Measurements from ENCODE around the gene IL15RA.
"Not testable (repeated sequence)": the region's sequence is repeated elsewhere in the genome, so short reads cannot be mapped to it uniquely, and the experiment has no call there.

The IL15RA gene

GRCh38 chr10:5970066-5970465 lies 7.3 kb downstream of the IL15RA start:
- no peak for DNase-seq (ENCODE audit: low read depth, low spot score)

- no peak for DNase-seq (ENCODE audit: low read depth, low spot score)
Measured at GRCh38 chr10:5968681-5969453, 8.5 kb downstream of the IL15RA start.

- DNase-seq (ENCODE audit: low read depth, low spot score): no peak
Measured at GRCh38 chr10:5968037-5968680, 9.2 kb downstream of the IL15RA start.

DNA sequence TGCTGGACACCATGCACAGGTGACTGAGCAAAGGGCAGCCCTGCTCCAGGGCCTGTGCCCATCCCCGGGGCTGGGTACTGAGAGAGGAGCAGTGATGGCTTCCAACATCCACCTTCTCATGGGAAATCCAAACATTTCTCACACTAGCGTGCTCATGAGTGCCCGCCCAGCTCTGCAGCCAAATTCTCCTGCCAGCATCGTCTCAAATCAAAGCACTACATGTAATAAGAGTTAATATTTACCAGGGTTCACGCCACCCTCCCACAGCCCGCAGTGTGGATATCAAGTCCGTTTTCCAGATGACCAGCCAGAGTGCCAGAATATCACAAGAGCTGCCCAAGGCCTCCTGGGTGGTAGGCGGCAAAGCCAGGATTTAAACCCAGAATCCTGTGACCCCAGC lies 12.1 kb downstream of the IL15RA start:
- no peak for DNase-seq (ENCODE audit: low read depth, low spot score)

DNA sequence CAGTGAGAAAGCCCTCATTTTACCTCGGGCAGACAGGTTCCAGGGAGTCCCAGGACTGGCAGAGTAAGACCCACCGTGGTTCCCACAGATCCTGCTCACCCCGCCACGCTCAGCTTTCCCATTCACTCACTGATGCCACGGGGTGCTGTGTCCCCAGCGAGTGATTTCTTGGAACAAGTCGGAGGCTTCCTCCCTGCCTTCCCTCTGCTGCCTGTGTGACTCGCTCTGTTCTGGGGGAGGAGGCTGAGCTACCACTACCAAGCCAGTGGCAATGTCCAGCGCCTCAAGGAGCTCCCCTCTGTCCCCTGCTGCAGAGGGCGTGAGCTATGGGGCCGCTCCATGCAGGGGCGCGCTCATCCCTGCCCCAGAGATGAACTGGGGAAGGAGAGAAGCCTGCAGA lies 12.6 kb downstream of the IL15RA start:
- DNase-seq (ENCODE audit: low read depth, low spot score): no peak

- DNase-seq (ENCODE audit: low read depth, low spot score): no peak
Measured at GRCh38 chr10:5963591-5963990, 13.8 kb downstream of the IL15RA start.

DNA sequence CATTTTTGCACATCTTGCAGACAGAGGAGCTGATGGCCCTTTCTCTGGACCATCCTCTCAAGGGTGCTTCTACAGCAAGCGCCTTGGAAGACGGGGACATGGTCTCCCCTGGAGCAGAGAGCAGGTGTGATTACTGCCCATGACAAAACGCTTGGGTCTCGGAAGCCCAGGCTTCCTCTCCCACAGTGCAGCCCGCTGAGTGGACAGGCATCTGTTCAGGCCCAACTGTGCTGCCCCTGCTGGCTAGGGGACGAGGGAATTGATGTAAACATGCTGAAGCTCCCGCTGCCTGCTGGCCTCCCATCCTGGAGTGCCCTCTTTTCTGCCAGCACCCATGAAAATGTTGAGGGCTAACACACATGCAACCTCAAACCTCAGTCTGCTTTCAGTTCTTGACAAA lies 14.3 kb downstream of the IL15RA start:
- DNase-seq (ENCODE audit: low read depth, low spot score): no peak

GRCh38 chr10:5962358-5962940 lies 14.9 kb downstream of the IL15RA start:
- not testable (repeated sequence) for DNase-seq (ENCODE audit: low read depth, low spot score)

DNA sequence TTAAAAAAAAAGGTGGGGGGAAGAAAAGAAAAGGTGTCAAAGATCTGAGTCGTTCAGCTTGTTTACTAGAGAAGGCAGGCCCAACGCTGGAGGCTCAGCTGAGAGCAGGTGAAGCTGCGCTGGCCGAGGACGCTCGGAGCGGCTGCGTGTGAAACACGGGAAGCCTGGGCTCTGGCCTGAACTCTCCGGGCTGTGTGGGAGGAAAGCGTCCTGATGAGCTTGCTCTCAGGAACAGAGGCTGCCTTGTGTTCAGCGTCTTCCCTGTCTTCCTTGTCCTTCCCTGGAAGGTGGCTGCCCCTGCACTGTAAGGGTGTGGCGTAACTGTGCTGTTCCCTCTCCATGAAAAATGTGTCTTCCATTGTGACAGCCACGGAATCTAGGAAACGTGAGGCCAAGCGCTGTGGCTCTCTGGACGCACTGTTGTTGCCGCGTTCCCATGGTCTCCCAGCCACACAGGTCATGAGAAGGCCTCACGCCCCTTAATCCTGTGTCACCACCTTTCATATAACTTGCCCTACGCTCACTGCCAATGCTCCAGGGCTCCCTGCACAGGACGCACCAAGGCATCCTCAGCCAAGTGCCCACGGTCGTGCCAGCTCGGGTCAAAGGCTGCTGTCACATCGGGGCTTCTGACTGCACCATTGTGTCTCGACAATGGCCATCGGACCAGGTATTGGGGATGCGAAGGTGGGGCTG lies 15.8 kb downstream of the IL15RA start:
- DNase-seq (ENCODE audit: low read depth, low spot score): no peak

DNA sequence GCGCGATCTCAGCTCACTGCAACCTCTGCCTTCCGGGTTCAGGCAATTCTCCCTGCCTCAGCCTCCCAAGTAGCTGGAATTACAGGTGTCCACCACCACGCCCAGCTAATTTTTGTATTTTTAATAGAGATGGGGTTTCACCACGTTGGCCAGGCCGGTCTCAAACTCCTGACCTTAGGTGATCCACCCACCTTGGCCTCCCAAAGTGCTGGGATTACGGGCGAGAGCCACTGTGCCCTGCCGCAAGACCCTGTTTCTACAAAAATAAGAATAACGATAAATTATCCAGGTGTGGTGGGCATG lies 16.4 kb downstream of the IL15RA start:
- DNase-seq (ENCODE audit: low read depth, low spot score): not testable (repeated sequence)

- DNase-seq (ENCODE audit: low read depth, low spot score): peak; percentile 64
Measured at GRCh38 chr10:5960070-5960972, 17.0 kb downstream of the IL15RA start.

DNA sequence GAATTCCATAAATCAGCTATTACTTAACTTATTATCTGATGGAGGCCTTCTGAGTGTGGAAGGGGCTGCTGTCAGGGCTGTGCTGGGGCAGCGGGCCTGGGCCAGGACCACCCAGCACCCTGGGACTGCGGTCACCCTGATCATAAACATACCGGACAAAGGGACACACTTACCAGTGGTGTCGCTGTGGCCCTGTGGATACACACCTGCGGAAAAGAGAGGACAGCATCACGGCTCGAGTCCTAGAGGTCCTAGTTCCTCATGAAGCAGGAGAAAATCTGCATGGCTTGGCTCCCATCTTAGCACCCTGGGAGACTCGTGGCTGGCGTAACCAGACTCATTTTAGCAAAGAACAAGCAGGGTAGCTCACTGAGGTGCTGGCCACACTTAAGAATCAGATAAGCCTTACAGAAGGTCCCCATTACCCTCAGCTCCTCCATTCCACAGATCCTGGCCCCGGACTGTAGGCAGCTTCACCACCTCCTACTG lies 17.7 kb downstream of the IL15RA start:
- no peak for DNase-seq (ENCODE audit: low read depth, low spot score)

- no peak for DNase-seq (ENCODE audit: low read depth, low spot score)
Measured at GRCh38 chr10:5959142-5959541, 18.2 kb downstream of the IL15RA start.

DNA sequence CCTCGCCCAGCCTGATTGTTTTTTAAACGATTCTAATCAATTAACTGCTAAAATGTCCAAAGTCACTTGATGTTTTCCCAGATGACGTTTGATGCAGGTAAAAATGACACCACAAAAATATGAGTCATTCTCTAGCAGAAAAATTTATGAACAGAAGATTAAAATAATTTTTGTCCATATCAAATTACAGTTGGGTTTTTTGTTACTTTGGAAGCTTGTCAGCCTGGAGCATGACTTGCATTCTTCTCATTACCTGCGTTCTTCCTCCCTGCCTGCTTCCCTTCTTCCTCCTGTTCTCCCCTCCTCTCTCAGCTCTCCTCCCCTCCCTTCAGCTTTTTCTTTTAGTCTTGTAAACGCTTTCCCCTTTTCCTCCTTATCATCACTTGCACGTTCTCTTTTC lies 18.7 kb downstream of the IL15RA start:
- no peak for DNase-seq (ENCODE audit: low read depth, low spot score)

DNA sequence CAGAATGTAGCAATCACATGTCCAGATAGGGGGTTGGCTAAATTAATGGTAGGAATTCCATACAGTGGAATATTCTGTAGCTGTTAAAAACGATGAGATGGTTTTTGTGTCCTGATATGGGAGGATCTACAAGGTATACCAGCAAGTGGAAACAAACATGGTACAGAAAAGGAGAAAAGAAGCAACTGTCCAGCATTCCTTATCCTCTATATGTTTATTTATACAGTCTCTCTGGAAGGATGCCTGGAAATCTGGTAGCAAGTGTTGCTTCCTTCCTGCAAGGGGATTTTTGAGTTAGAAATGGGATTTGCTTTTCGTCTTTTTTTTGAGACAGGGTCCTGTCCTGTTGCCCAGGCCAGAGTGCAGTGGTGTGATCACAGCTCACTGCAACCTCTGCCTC lies 19.3 kb downstream of the IL15RA start:
- DNase-seq (ENCODE audit: low read depth, low spot score): peak; percentile 23

DNA sequence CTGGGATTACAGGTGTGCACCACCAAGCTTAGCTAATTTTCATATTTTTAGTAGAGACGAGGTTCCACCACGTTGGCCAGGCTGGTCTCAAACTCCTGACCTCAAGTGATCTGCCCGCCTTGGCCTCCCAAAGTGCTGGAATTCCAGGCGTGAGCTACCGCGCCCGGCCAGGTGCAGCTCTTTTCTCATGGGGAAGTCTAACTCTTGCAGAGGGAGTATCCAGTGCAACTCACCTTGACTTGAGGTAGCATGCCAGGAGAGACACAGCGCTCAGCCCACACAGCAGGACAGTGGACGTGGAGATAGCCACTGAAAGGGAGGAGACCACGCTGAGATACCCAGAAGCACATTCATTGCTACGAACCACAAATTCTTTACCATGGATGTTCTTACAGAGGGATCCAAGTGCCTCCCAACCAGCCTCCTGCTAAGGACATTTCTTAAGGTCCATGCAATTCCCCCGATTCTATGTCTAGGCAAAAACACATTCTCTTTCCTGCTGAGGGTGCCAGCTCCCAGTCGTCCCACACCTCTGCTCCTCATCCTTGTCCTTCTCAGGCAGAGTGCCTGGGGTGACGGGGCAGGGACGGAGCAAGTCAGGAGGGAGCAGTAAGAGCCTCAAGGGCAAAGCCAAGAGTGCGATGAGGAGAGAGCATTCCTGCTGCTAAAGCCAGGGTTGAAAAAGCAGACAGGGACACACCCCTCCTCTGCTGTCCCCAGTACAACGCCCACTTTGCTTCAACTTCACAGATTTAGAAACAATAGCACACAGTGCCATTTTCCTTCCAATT lies 21.0 kb downstream of the IL15RA start:
- no peak for DNase-seq (ENCODE audit: low read depth, low spot score)

- peak; percentile 45 for DNase-seq (ENCODE audit: low read depth, low spot score)
Measured at GRCh38 chr10:5953676-5954075, 23.7 kb downstream of the IL15RA start.

DNA sequence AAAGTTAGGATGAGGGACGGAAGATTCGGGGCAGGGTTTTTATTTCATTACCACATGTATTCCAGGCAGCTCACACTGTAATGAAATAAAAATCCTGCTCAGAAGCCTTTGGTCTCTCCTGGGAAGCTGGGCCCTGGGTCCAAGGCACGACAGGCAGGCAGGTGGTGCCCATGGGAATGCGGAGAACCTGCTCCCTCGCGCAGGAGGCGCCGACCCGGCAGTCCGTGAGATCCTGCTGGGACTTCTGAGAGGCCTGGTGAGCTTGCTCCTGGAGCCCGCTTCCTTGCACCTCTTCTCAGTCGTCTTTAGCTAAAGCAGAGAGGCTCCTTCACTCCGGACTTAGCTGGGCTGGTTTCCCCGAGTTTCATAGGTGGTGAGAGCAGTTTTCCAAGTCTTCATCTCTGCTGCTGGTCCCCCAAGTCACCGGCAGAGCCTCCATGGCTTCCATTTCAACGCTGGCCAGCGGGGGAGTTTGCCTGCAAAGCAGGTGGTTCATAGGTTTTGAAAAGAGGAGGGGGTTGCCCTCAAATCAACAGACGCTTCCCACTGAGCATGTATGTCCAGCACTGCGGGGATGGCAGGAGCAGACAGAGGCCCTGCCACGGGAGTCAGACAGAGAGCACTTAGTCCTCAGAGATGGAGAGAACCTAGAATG lies 24.5 kb downstream of the IL15RA start:
- no peak for DNase-seq (ENCODE audit: low read depth, low spot score)

GRCh38 chr10:5951721-5952407 lies 25.5 kb downstream of the IL15RA start:
- no peak for DNase-seq (ENCODE audit: low read depth, low spot score)

All from astrocyte of the hippocampus (primary cell).